Measurements from ENCODE around the gene CYB5RL. TPM values are rescaled to one million over a fixed set of nuclear protein-coding genes. Genes with fewer than 3 reads are reported as not detected.

The CYB5RL gene
- polyA plus RNA-seq, 4 donors = 6.6 to 8.9 (median 7.6) TPM

DNA sequence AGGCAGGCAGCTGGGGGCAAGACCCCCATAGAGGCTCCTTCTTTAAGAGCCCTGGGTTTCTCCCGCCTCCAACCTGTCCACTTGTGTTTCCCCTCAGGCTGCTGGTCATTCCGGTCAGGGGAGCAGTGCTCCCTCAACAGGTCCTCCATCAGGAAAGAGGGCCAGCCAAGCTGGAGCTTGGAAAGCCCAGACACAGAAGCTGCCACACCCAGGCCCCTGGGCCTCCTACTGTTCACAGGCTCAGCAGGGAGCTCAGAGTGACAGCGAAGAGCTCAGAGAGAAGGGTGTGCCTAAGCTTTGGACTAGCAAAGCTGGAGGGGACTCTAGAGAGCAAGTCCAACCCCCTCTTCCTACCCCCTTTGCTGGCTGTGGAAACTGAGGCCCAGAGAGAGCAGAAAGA, 36.8 kb downstream of the CYB5RL start:
- DNase-seq (ENCODE audit: low read depth in 4 of 4, low spot score in 3 of 4) = no peak

DNA sequence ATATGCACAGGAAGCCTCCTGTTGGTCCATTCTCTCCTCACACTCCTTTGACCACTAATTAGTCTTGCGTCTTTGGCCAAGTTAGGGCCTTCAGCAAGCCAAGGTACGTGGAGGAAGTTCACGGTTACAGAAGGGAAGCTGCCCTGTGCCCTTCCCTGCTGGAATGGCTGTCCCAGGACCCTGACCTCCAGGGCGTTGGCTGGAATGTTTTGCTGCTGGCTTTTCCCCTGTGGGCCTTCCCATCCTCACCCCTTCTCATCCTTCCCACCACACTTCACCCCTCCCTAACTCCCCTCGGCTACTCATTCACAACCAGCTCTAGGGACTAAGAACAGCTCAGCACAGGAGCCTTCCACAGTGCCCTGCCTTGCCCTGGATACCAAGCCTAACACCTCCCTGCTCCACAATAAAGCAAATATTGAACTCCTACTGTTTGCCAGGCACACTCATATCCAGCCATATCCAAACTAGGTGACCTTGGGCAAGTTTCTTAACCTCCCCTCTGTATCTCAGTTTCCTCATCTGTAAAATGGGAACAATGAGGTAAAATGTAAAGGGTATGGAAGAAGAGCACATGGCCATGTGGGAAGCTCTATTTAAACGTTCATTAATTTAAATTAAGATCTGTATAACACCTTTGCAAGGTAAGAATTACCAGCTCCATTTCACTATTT, 38.2 kb downstream of the CYB5RL start:
- DNase-seq (ENCODE audit: low read depth in 4 of 4, low spot score in 3 of 4) = no peak

DNA sequence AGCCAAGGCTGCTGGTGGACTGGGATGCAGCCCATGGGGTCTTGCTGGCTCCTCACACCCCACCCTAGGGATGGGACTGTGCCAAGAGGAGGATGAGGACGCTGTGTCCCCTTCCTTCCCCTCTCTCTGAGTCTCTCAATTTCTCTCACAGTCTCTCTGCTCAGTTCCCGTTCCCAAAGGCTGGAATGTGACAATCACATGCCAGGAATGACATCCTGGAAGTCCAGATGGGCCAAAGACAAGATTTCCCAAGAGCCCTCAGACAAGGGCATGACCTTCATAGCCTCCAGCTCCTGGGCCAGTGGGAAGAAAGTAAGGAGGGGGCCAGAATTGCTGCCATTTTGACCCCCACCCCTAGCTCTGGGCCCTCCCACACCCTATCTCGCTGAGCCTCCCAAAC, 39.5 kb downstream of the CYB5RL start:
- DNase-seq (ENCODE audit: low read depth in 4 of 4, low spot score in 3 of 4) = no peak

DNA sequence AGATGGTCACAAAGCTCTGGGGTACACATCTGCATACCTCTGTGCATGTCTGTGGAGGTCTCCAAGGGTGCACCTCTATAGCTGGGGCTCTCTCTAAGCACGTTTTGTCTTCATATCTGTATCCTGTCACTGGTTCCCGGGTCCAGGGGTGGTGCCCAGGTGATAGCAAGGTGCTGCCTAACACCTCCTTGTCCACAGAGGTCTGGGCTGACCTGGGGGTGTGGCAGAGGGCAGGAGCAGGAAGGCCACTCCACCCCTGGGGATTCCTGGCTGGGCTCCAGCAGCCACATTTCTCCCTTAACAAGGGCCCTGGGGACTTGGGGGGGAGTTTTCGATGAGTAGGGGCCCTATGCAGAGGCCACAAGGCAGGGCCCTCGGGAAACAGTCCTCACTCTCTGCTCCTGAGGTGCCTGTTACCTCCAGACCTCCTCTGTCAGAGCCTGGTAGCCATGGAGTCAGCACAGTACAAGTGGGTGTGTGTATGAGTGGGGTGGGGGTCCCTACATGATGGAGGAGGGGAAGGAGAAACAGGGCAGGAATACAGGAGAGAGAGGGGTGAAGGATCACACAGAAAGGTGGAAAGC, 40.0 kb downstream of the CYB5RL start:
- no peak for DNase-seq (ENCODE audit: low read depth in 4 of 4, low spot score in 3 of 4)

DNA sequence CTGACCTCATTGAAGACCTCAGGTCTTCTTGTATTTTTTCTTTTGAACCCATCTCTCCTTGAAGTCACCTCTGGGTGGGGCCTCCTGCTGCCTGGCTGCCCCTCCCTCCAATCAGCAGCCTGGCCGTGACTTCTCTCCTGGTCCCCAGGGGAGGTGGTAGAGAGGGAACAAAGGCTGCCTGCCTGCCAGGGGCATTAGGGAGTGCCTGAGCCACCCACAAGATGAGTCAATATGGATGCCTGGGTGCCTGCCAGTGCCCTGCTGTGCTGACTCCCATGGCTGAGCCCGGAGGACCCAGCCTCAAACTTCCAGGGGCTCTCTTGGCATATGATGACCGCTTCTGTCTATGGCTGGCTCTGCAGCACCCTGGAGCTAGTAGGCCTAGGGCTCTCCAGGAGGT, 41.8 kb downstream of the CYB5RL start:
- no peak for DNase-seq (ENCODE audit: low read depth in 4 of 4, low spot score in 3 of 4)

DNA sequence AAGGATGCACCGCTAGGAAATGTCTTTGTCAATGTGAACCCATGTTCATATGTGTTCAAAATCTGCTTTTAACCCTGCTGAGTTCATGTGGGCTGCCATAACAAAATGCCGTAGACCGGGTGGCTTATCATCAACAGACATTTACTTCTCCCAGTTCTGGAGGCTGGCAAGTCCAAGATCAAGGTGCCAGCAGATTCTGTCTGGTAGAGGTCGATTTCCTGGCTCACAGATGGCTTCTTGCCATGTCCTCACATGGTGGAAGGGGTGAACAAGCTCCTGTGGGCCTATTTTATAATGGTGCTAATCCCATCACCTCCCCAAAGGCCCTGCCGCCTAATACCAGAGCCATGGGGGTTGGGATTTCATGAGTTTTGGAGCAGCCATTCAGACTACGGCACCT, 42.4 kb downstream of the CYB5RL start:
- DNase-seq (ENCODE audit: low read depth in 4 of 4, low spot score in 3 of 4) = no peak

DNA sequence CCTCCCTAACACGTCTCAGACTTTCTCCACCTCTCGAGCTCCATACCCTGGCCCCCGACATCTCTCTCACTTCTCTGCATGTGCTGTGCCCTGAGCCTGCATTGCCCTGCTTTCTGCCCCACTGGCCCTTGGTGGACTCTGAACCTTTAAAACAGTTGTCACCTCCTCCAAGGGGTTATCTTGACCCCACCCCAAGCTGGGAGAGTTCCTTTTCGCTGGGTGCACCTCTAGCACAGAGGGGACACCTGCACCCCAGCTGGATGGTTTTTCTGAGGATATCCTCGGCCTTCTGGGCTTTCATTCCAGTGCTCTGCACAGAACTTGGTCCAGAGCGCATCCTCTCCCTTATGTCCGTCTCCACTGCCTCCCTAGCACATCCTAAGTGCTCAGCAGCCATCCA, 42.8 kb downstream of the CYB5RL start:
- DNase-seq (ENCODE audit: low read depth in 4 of 4, low spot score in 3 of 4) = no peak

DNA sequence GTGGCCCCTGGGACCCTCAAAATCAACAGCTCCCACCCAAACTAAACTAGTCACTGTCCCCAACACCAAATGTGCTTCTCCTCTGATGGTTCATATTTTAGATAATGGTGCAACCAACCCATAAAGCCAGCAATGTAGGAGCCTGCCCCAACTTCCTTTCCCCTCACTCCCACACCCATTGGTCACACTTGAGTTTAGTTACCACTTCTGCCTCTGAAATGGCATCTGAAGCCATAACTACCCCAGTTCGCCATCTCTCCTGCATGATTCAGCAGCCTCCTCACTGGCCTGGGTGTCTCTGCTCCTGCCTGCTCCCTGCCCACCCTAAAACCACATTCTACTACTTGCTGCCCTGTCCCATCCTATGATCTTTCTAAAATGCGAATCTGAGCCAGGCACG, 43.6 kb downstream of the CYB5RL start:
- DNase-seq (ENCODE audit: low read depth in 4 of 4, low spot score in 3 of 4) = no peak

DNA sequence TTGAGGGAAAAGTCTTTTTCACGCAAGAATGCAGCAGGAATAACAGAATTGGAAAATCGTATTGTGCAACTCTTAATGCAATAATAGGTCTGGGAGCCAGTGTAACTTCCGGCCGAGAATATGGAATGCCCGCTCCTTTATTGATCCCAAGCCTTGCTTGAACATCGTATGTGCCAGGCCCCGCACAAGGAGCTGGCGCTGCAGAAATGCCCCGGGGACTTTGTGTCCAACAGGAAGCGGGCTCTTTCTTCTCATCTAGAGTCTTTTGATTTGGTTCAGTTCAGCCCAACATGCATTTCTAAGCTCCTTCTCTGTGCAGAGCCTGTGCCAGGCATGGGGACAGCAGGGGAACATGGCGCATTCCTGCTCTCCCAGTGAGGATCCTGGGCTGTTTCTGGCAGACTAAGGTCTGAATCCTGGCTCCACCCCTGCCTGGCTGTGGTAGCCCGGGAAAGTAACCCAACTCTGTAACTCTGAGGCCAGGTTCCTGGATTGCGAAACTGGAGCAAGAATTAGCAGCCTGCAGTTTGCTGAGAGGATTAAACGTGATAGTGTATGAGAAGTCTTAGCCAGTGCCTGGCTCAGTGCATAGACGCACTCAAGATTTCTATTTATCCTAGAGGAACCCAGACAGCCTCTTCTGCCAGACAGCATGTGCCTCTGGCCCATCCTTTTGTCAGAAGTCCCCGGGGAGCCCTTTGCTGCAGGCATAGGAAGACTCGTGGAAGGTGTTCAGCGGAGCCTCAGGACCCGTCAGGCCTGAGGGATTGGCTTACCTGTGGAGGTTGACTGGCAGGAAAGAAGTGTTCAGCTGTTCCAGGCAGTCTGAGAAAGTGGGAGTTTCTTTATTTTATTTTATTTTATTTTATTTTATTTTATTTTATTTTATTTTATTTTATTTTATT, 46.0 kb downstream of the CYB5RL start:
- DNase-seq (ENCODE audit: low read depth in 4 of 4, low spot score in 3 of 4) = no peak

DNA sequence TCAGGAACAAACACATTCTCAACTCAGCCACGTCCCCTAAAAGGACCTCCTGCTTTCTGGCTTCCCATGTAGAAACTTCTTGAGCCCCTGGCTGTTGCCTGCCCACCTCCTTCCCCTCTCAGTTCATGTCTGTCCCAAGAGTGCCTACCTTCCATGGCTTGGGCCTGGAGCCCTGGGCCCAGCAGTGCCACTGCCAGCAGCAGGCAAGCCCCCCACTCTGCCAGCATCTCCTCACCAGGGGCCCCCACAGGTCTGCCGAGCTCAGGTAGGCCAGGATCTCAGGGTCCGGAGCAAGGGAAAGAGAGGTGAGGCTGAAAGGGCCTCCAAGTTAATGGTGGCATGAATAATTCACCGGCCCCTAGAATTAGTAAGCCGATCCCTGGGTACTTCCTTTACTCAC, 47.1 kb downstream of the CYB5RL start, which contains the start of gene CDCP2:
Gene CDCP2 (minus strand): TSS at position 305 of the 400 bp plus-strand sequence. CDS start 78 bp downstream, at position 227.
- no peak for DNase-seq (ENCODE audit: low read depth in 4 of 4, low spot score in 3 of 4)

DNA sequence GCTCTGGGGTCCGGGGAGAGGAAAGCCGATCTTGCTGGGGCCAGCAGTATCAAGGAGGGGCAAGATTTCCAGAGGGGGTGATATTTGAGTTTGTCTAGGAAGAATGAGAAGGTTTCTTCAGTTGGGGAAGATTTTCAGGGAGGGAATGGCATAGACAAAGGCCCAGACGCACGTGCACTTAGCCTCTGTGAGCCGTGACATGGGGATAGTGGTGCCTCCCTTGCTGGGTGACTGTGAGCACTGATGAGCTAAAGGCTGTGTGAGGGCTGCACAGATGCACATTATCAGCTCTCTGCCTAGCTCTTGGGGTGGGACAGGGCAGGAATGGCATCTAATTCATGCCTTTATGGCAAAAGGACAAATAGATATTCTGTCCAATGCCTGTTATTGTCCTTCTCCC, 48.8 kb downstream of the CYB5RL start:
- no peak for DNase-seq (ENCODE audit: low read depth in 4 of 4, low spot score in 3 of 4)

Other genes starting within 250 kb of the CYB5RL start
- under 1 TPM in 1 of 4 donors, not detected in 3; 0.04 TPM for gene LDLRAD1, start 181.8 kb downstream of the CYB5RL start, polyA plus RNA-seq (ENCODE audit: insufficient read length in 4 of 4)
- 100 to 1,000 TPM; 359 to 376 (median 362) TPM for gene TMEM59, start 146.8 kb downstream of the CYB5RL start, polyA plus RNA-seq (ENCODE audit: insufficient read length in 4 of 4)
- 10 to 100 TPM in 2 of 4 donors, 1 to 10 TPM in 2; 8.1 to 11.2 (median 10.0) TPM for gene TCEANC2, start 146.4 kb downstream of the CYB5RL start, polyA plus RNA-seq (ENCODE audit: insufficient read length in 4 of 4)
- under 1 TPM in 1 of 4 donors, not detected in 3; 0.17 TPM for gene CDCP2, start 47.0 kb downstream of the CYB5RL start, polyA plus RNA-seq (ENCODE audit: insufficient read length in 4 of 4)
- 10 to 100 TPM; 81.5 to 89.8 (median 83.7) TPM for gene MRPL37, start 137 bp upstream of the CYB5RL start, polyA plus RNA-seq (ENCODE audit: insufficient read length in 4 of 4)
- 100 to 1,000 TPM; 114 to 127 (median 125) TPM for gene SSBP3, start 206.4 kb upstream of the CYB5RL start, polyA plus RNA-seq (ENCODE audit: insufficient read length in 4 of 4)